Activated naive CD8-positive, alpha-beta T cell treated with anti-CD3 and anti-CD28 coated beads, Interleukin-2, amount 50 U/mL, for 24 hours (primary cell): ENCODE data around the gene GRIA1.

ENCODE experiments used
- ATAC-seq: fragments of 150-1000 bp; cut with Tn5 transposase; one replicate; pipeline ENCODE4 v1.10.0; 2021
- DNase-seq: peaks from one replicate; pipeline ENCODE4 v3.0.0; 2021
- H3K27ac Mint-ChIP-seq: one replicate; pipeline ENCODE4 v1.8.0; 2021; ENCODE audit warnings: mild to moderate bottlenecking, mixed read lengths
- H3K27me3 Mint-ChIP-seq: one replicate; pipeline ENCODE4 v1.8.0; 2021; ENCODE audit warnings: mixed read lengths
- H3K36me3 Mint-ChIP-seq: one replicate; pipeline ENCODE4 v1.8.0; 2021; ENCODE audit warnings: low read depth, mixed read lengths
- H3K4me1 Mint-ChIP-seq: one replicate; pipeline ENCODE4 v1.8.0; 2021; ENCODE audit warnings: mixed read lengths
- H3K4me3 Mint-ChIP-seq: one replicate; pipeline ENCODE4 v1.8.0; 2021; ENCODE audit warnings: mild to moderate bottlenecking, moderate library complexity, mixed read lengths
- H3K9me3 Mint-ChIP-seq: one replicate; pipeline ENCODE4 v1.8.0; 2021; ENCODE audit warnings: mixed read lengths

Gene GRIA1

DNA sequence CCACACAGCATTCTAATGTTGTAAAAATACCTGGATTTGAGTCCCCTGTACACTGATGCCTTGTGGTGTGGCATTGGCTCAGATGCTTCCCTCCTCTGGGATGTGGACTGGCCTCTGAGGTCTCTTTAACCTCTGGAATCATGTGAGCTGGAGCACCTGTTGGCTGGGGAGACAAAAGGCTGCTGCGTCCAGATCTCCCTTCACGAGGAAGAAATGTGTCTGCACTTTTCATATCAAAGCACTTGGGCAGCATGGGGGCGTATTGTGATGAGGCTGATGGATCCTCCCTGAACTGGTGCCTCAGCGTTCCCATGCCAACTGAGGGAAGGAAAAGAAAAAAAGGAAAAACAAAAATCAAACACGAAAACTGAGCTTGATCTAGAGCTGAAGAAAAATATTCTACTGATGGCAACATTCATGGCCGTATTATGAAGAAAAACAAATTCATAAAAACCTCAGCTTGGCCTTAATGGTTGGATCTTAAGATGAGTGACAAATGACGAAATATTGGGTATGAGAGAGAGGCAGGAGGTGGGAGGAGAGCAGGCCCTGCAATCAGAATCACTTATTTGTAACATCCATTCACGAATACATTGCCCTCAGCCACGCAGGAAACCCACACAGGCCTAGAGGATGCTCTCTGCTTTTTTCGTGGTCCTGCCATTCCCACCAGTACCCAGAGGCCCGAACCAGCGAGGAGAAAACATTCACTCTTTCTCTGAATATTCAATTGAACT lies 26.2 kb downstream of the GRIA1 start:
- Mint-ChIP-seq H3K9me3 (no peaks in the 10 kb centered on the region), H3K4me1 (no peaks in the 10 kb centered on the region), H3K27me3 (peaks cover 1% of the 10 kb centered on the region), H3K27ac (no peak overlapping the region), H3K4me3 (no peak overlapping the region), H3K36me3 (no peaks in the 10 kb centered on the region)
- no peak for ATAC-seq
- no peak for DNase-seq

DNA sequence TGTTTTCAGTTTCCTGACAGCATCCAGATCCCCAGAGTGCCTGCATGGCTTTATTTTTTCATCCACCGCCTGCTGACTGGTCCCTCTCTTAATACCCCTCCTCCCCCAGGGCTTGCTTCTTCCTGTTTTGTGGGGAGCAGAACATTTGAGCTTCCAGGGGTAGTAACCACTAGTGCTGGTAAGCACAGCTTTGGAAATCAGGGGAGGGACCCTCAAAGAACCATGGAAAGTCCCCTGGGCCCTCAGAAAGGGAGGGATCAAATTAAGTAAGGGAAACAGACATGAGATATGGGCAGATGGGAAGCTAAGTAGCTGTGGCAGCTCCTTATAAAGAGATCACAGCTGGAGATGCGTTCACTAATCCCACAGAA lies 26.8 kb downstream of the GRIA1 start:
- Mint-ChIP-seq H3K4me3 (no peak overlapping the region), H3K9me3 (no peaks in the 10 kb centered on the region), H3K36me3 (no peaks in the 10 kb centered on the region), H3K27ac (no peak overlapping the region), H3K27me3 (peaks cover 1% of the 10 kb centered on the region), H3K4me1 (no peaks in the 10 kb centered on the region)
- DNase-seq = no peak
- ATAC-seq = no peak

DNA sequence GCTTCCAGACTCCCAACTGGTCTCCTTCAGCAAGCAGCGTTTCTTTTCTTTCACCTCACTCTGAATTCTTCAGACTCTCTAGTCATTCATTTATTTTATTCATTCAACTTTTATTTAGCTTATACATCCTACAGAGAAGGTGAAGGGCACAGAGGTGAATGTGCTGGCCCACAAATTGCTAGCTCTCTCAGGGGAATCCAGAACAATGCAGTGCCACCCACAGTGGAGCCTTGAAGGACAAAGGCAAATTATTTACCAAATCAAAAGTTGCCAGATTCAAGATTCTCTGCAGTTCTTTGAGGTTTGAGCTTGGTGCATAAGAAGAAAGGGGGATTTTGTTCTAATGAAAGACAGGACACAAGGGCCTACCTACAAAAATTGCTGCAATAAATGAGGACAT lies 29.7 kb downstream of the GRIA1 start:
- no peaks in the 10 kb centered on the region for H3K4me1 Mint-ChIP-seq
- no peak for DNase-seq
- no peak for ATAC-seq
- H3K4me3 Mint-ChIP-seq = no peak overlapping the region
- no peaks in the 10 kb centered on the region for H3K9me3 Mint-ChIP-seq
- H3K27me3 Mint-ChIP-seq = peaks cover 1% of the 10 kb centered on the region
- H3K27ac Mint-ChIP-seq = no peak overlapping the region
- no peaks in the 10 kb centered on the region for H3K36me3 Mint-ChIP-seq

DNA sequence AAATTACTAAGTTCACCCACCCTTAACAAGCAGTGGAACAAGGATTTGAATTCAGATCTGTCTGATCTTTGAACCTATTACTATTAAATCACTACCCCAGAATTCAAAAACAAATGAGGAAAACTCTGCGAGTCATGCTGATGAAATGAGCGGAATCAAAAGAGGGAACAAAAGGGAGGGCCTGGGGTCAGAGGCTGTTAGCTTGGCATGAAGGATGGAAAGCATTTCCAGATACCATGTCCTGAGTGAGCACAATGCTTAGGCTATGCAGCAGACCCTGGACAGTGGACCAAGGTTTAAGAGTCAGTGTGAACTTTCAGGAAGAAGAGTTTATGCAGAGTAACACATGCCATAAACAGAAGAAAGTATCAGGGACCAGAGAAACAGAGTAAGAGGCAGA lies 30.5 kb downstream of the GRIA1 start:
- ATAC-seq (no peak), DNase-seq (no peak)
- peaks cover 1% of the 10 kb centered on the region for H3K27me3 Mint-ChIP-seq
- no peak overlapping the region for H3K27ac Mint-ChIP-seq
- H3K36me3 Mint-ChIP-seq = no peaks in the 10 kb centered on the region
- no peak overlapping the region for H3K4me3 Mint-ChIP-seq
- no peaks in the 10 kb centered on the region for H3K4me1 Mint-ChIP-seq
- no peaks in the 10 kb centered on the region for H3K9me3 Mint-ChIP-seq

DNA sequence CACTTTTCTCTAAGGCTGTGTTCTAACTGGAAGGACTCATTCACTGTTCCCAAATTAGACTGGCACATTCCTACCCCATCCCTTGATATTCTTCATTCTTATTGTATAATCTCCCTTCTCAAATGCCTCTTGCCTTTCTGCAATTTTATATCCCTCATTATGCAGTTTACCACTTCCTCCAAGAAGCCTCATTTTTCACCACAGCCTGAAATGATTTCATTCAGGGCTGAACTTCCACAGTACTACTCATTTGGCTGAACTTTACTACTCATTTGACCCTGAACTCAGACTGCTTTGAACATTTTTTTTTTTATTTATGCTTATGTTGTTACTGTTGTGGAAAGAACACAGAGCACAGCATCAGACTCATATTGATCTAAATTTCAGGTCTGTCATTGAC lies 32.7 kb downstream of the GRIA1 start:
- Mint-ChIP-seq H3K27me3 (no peaks in the 10 kb centered on the region), H3K9me3 (no peaks in the 10 kb centered on the region), H3K4me1 (no peaks in the 10 kb centered on the region), H3K27ac (no peak overlapping the region), H3K36me3 (no peaks in the 10 kb centered on the region), H3K4me3 (no peak overlapping the region)
- DNase-seq (no peak), ATAC-seq (no peak)

DNA sequence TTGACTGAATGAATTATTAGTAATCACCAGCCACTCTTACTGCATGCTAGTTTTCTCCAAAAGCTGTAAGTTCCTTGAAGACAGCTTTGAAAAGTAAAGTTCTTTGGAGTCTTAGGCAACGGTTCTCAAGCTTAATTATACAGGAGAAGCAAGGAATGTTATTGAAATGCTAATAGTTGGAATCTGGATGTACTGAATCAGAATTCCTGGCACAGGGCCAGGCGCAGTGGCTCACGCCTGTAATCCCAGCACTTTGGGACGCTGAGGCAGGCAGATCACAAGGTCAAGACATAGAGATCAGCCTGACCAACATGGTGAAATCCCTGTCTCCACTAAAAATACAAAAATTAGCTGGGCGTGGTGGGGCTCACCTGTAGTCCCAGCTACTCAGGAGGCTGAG lies 33.4 kb downstream of the GRIA1 start:
- DNase-seq (no peak), ATAC-seq (no peak)
- Mint-ChIP-seq H3K36me3 (no peaks in the 10 kb centered on the region), H3K4me1 (no peaks in the 10 kb centered on the region), H3K27ac (no peak overlapping the region), H3K4me3 (no peak overlapping the region), H3K27me3 (no peaks in the 10 kb centered on the region), H3K9me3 (no peaks in the 10 kb centered on the region)

DNA sequence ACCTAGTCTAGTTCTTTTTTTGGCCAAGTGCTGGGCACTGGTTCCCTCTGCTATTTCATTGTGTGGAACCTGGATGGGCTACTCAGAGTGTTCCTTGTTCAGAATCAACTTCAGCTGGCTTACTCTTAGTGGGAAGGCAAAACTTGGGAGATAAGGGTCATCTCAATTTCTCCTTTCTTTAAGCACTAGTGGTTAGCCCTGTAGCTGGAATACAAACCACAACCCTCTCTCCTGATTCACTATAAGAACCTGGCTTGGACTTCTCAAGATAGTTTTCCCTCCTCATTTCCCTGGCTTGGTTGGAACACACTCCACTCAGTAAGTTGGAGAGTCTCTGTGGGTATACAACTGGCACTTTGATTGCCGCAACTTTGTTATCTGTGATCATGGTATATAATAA lies 35.1 kb downstream of the GRIA1 start:
- Mint-ChIP-seq H3K27me3 (no peaks in the 10 kb centered on the region), H3K27ac (no peak overlapping the region)

DNA sequence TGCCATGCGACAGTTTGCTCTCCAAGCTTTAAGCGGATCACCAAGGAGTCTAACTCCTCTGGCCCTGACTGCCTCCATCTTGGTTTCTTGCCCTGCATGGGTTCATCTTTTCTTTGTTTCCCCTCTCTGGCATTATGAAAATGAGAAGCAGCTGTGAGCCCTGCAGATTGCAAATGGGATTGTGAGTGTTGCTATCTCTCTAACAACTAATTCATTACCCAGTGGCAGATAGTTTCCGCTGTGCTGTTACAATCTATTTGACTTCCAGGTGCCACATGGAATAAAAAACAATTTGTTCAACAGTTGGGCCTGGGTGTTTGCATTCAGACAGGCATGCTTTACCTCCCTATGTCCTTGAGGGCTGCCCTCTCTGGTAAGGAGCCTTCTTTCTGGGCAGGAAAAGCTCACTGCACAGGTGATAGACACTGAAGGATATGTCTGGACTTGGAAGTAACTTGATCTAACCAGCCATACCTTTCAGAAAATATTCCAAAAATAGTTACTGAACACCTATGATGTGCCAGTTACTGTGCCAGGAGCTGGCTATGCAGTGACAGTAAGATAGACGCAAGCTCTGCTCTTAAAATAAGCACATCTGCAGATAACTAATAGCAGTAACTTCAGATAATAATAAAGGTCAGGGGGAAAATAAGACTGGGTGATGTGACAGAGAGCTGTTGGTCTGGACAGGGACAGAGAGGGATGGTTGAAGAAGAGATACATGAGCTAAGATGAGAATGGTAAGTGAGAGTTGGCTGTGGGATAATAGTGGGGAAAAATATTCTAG lies 40.1 kb downstream of the GRIA1 start:
- Mint-ChIP-seq H3K36me3 (no peaks in the 10 kb centered on the region), H3K27ac (no peak overlapping the region), H3K27me3 (no peaks in the 10 kb centered on the region), H3K9me3 (peaks cover 3% of the 10 kb centered on the region), H3K4me1 (no peaks in the 10 kb centered on the region), H3K4me3 (no peak overlapping the region)
- no peak for DNase-seq
- no peak for ATAC-seq

More for the DNA sequence above, 35.1 kb downstream of the GRIA1 start:
- Mint-ChIP-seq H3K36me3 (no peaks in the 10 kb centered on the region), H3K4me1 (no peaks in the 10 kb centered on the region), H3K4me3 (no peak overlapping the region), H3K9me3 (no peaks in the 10 kb centered on the region)
- no peak for ATAC-seq
- DNase-seq = no peak

DNA sequence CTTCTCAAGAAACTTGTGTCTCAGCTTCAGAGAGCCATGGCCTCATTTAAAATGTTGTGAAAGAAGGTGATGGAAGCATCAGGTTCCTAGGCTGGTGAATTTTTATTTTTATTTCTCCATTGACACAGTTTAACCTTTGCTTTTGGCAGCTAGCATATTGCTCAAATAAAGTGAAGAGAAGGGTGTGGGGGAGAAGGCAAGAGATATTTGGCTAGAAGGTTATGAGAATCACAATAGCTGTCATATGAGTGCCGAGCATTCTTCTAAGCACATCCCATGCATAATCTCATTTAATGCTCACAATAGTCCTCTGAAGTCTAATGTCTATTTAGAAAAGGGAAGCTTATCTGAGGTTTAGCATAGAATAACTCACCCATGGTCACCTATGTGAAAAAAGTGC lies 43.1 kb downstream of the GRIA1 start:
- Mint-ChIP-seq H3K4me3 (no peak overlapping the region), H3K36me3 (no peaks in the 10 kb centered on the region), H3K9me3 (peaks cover 3% of the 10 kb centered on the region), H3K27ac (no peak overlapping the region), H3K27me3 (no peaks in the 10 kb centered on the region), H3K4me1 (no peaks in the 10 kb centered on the region)
- no peak for ATAC-seq
- DNase-seq = no peak

DNA sequence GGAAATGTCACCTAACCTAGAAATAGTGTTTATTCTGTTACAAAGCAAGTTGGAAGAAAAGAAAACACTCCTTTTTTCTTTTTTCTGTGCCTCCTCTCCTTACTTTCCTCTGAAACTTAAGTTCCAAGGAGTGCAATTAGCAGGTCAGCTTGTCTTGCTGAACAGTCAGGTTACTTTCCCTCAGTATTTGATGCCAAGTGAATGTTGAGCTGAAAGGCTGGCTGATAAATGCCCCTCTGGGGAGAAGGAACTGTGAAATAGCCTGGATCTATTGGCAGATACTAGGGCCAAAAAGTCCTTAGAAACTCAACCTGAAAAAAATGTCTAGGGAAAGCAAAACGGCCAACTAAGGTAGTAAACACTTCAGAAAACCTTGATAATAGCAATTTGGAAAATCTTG lies 43.6 kb downstream of the GRIA1 start:
- no peaks in the 10 kb centered on the region for H3K27me3 Mint-ChIP-seq
- H3K9me3 Mint-ChIP-seq = peaks cover 3% of the 10 kb centered on the region
- DNase-seq (no peak), ATAC-seq (no peak)
- H3K4me1 Mint-ChIP-seq = no peaks in the 10 kb centered on the region
- no peaks in the 10 kb centered on the region for H3K36me3 Mint-ChIP-seq
- H3K4me3 Mint-ChIP-seq = no peak overlapping the region
- H3K27ac Mint-ChIP-seq = no peak overlapping the region

DNA sequence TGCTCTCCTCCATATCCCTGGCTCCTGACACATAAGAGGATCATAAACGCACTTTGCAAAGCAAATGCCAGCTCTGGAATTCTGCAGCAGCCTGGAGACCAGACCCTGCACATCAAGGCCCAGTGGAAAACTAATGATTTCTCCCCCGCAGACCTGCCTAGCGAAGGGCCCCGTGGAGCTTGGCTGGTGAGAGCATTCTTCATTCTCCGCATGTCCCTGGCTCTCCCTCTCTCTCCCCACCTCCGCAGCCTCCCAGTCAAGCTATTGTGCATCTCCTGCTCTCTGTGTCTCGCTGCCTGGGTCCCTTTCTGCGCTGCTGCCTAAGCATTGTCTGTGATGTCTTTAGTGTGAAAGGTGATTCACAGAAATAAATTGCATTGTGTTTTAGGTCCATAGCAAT lies 46.7 kb downstream of the GRIA1 start:
- H3K27ac Mint-ChIP-seq = no peak overlapping the region
- H3K4me1 Mint-ChIP-seq = no peaks in the 10 kb centered on the region
- no peak overlapping the region for H3K4me3 Mint-ChIP-seq
- H3K9me3 Mint-ChIP-seq = peaks cover under 1% of the 10 kb centered on the region
- H3K36me3 Mint-ChIP-seq = no peaks in the 10 kb centered on the region
- DNase-seq = no peak
- no peak for ATAC-seq
- H3K27me3 Mint-ChIP-seq = no peaks in the 10 kb centered on the region

DNA sequence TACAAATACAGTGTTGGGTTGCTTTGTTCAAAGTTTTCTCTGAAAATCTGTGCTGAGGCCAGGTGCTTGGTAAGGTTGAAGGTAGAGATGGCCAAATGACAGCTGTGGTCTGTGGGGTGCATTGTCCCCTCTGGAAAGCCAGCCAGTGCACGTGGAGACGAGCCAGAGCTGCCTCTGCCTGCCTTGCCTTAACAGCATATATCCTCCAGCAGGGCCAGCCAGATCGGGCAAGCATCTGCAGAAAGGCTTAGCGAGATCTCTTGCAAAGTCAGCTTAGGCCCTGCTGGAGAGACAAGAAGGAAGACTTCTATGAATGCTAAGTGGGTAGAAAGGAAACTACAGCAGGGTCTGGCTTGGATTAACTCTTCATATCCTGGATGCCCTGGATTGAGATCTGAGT lies 49.5 kb downstream of the GRIA1 start:
- Mint-ChIP-seq H3K27ac (no peak overlapping the region), H3K4me1 (no peaks in the 10 kb centered on the region), H3K36me3 (no peaks in the 10 kb centered on the region), H3K9me3 (no peaks in the 10 kb centered on the region), H3K4me3 (no peak overlapping the region), H3K27me3 (no peaks in the 10 kb centered on the region)
- DNase-seq (no peak), ATAC-seq (no peak)

DNA sequence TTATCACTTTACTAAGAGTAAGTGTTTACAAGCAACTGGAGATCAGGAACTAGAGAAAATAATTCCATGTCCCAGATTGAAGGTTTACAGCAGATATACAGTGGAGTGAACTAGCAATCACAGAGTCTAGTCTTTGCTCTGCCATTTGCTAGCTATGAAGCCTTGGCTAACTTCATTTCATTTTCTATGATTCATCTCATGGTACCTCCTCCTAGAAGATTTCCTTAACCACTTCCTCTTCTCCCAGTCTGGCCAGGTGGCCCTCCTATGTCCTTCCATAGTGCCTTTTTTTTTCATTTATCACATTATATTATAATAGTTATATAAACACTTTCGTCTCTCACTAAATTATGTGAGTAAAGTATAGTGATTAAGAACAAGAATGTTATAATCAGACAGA lies 52.1 kb downstream of the GRIA1 start:
- no peak for DNase-seq
- Mint-ChIP-seq H3K36me3 (no peaks in the 10 kb centered on the region), H3K4me3 (no peak overlapping the region), H3K27me3 (no peaks in the 10 kb centered on the region), H3K4me1 (no peaks in the 10 kb centered on the region), H3K27ac (no peak overlapping the region), H3K9me3 (no peaks in the 10 kb centered on the region)
- ATAC-seq = no peak

DNA sequence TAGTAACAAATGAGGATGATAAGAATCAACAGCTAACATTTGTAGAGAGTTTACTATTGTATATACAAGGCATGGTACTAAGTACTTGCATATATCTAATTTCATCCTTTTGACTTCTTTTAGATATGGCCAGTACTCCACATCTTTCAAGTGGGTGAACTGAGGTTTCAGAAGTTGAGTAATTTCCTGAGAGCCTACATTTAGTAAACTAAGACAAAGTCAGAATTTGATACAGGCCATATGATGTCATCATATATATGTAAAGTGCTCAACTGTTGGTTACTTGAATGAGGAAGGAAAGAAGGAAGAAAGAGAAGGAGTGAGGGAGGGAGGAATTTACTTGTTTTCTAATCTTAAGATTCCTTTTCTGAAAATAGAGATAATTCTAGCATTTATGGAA lies 52.8 kb downstream of the GRIA1 start:
- H3K4me1 Mint-ChIP-seq = no peaks in the 10 kb centered on the region
- ATAC-seq (no peak), DNase-seq (no peak)
- H3K36me3 Mint-ChIP-seq = no peaks in the 10 kb centered on the region
- H3K4me3 Mint-ChIP-seq = no peak overlapping the region
- H3K27me3 Mint-ChIP-seq = no peaks in the 10 kb centered on the region
- H3K9me3 Mint-ChIP-seq = no peaks in the 10 kb centered on the region
- no peak overlapping the region for H3K27ac Mint-ChIP-seq

DNA sequence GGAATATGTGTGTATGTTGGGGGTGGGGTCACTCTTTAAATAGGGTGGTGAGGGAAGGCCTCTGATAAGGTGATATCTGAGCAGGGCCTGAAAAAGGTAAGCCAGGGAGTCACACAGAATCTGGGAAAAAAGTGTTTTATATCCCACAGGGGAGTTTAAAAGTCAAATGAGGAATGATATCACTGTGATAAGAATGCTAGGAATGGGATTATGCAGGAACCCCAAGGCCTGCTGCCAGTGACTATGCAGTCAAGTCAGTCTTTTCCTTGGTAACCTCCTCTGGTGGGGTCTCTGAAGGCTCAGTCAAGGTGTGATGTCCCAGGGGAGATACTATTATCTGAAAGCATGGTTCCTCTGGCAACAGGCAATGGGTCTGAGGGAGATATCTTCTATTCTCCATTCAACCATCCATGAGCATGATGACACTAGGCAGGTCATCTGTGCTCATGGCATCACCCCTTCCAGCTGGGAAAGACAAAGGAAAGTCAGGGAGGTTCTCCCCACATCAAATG lies 53.5 kb downstream of the GRIA1 start:
- Mint-ChIP-seq H3K36me3 (no peaks in the 10 kb centered on the region), H3K27ac (no peak overlapping the region), H3K27me3 (no peaks in the 10 kb centered on the region), H3K4me3 (no peak overlapping the region), H3K9me3 (no peaks in the 10 kb centered on the region), H3K4me1 (no peaks in the 10 kb centered on the region)
- DNase-seq = no peak
- ATAC-seq = no peak
